GM12891 (cell line): ENCODE measurements around the gene ACOT9.
"Not testable (repeated sequence)": the region's sequence is repeated elsewhere in the genome, so short reads cannot be mapped to it uniquely, and the experiment has no call there.

ENCODE experiments used
- DNase-seq: peaks from one replicate; pipeline ENCODE4 v3.0.0; 2011; ENCODE audit warnings: low spot score; ENCODE audit not compliant: insufficient read length
- FAIRE-seq: peaks from 2 replicates; lab custom pipeline; 2011; peaks lifted over from hg19 to GRCh38; lab: Jason Lieb, UNC
- PAX5 ChIP-seq: IDR thresholded peaks from 2 replicates; pipeline ENCODE4 v1.6.1; 2011; ENCODE audit warnings: low read length, moderate library complexity, mild to moderate bottlenecking; ENCODE audit not compliant: insufficient read depth, severe bottlenecking
- POLR2A ChIP-seq: IDR thresholded peaks from 2 replicates; pipeline ENCODE4 v1.6.1; 2011; ENCODE audit warnings: low read depth, low read length, control low read depth
- POLR2AphosphoS5 ChIP-seq: IDR thresholded peaks from 2 replicates; pipeline ENCODE4 v1.6.1; 2011; ENCODE audit warnings: low read depth, low read length, control low read depth
- POU2F2 ChIP-seq: IDR thresholded peaks from 2 replicates; pipeline ENCODE4 v1.6.1; 2011; ENCODE audit warnings: low read depth, mild to moderate bottlenecking, control low read depth, low read length, moderate library complexity
- SPI1 ChIP-seq: IDR thresholded peaks from 2 replicates; pipeline ENCODE4 v1.6.1; 2011; ENCODE audit warnings: low read depth, low read length, control low read depth
- TAF1 ChIP-seq: IDR thresholded peaks from 2 replicates; pipeline ENCODE4 v1.6.1; 2011; ENCODE audit warnings: low read depth, low read length, control low read depth

ACOT9 gene

GRCh38 chrX:23705235-23705634 lies 37.8 kb downstream of the ACOT9 start:
- FAIRE-seq, result no peak
- TF ChIP-seq POLR2A (no peak), PAX5 (no peak), POLR2AphosphoS5 (no peak), POU2F2 (no peak)

GRCh38 chrX:23704673-23705206 lies 38.3 kb downstream of the ACOT9 start:
- TF ChIP-seq PAX5 (no peak), POLR2AphosphoS5 (no peak), POLR2A (no peak), TAF1 (no peak), POU2F2 (no peak), SPI1 (no peak)
- no peak for DNase-seq
- FAIRE-seq, result no peak

More at GRCh38 chrX:23705235-23705634, 37.8 kb downstream of the ACOT9 start:
- DNase-seq, result no peak

- FAIRE-seq (no peak), DNase-seq (no peak)
- TF ChIP-seq TAF1, result no peak
- TF ChIP-seq PAX5, result no peak
- TF ChIP-seq POU2F2, result no peak
- no peak for TF ChIP-seq POLR2A
- TF ChIP-seq SPI1, result no peak
- TF ChIP-seq POLR2AphosphoS5, result no peak
Measured at GRCh38 chrX:23699636-23700194, 43.4 kb downstream of the ACOT9 start.

- peak; percentile 15 for DNase-seq
- TF ChIP-seq SPI1, result no peak
- FAIRE-seq, result no peak
Measured at GRCh38 chrX:23694606-23695005, 48.5 kb downstream of the ACOT9 start.

GRCh38 chrX:23692166-23692565 lies 50.9 kb downstream of the ACOT9 start:
- no peak for TF ChIP-seq POU2F2
- no peak for TF ChIP-seq SPI1
- no peak for TF ChIP-seq POLR2AphosphoS5
- TF ChIP-seq TAF1, result no peak
- no peak for TF ChIP-seq POLR2A
- no peak for TF ChIP-seq PAX5
- no peak for FAIRE-seq
- no peak for DNase-seq

- DNase-seq, FAIRE-seq: not testable (repeated sequence)
Measured at GRCh38 chrX:23676486-23676885, 66.6 kb downstream of the ACOT9 start.

- DNase-seq, result no peak
- no peak for FAIRE-seq
- no peak for TF ChIP-seq POLR2A
- no peak for TF ChIP-seq PAX5
- TF ChIP-seq POU2F2, result no peak
- TF ChIP-seq POLR2AphosphoS5, result no peak
- no peak for TF ChIP-seq TAF1
- TF ChIP-seq SPI1, result no peak
Measured at GRCh38 chrX:23673108-23673507, 70.0 kb downstream of the ACOT9 start.

GRCh38 chrX:23670528-23670927 lies 72.5 kb downstream of the ACOT9 start:
- TF ChIP-seq SPI1, result no peak
- TF ChIP-seq POU2F2, result no peak
- TF ChIP-seq PAX5, result no peak
- no peak for TF ChIP-seq POLR2A
- FAIRE-seq, result no peak
- no peak for DNase-seq

GRCh38 chrX:23668335-23668734 lies 74.7 kb downstream of the ACOT9 start:
- FAIRE-seq (peak; percentile 68), DNase-seq (no peak)
- TF ChIP-seq TAF1 (no peak), POLR2AphosphoS5 (no peak), POU2F2 (no peak)

- FAIRE-seq (peak; percentile 99), DNase-seq (peak; percentile 52)
- TF ChIP-seq POLR2AphosphoS5 (peak; percentile 66), POLR2A (peak; percentile 3; the same call in 1 of the 2 replicates), TAF1 (0 out of 2 replicates have a peak, but pooled peaks have one; percentile 13), PAX5 (no peak)
Measured at GRCh38 chrX:23667239-23668177, 75.6 kb downstream of the ACOT9 start, which contains the start of gene PRDX4. Gene PRDX4 (plus strand): TSS chrX:23667493. CDS start chrX:23667571, 78 bp downstream.
